ENCODE measurements around the gene CCDC18. TPM values are rescaled to one million over a fixed set of nuclear protein-coding genes. Genes with fewer than 3 reads are reported as not detected.
"Not testable (repeated sequence)": the region's sequence is repeated elsewhere in the genome, so short reads cannot be mapped to it uniquely, and the experiment has no call there.

CCDC18 gene
- total and polyA plus RNA-seq, 7 experiments from 2014 or later = 3.4 to 13.7 (median 8.5) TPM

GRCh38 chr1:93237021-93237420 is 56.5 kb downstream of the CCDC18 start:
- DNase-seq (no peak), ATAC-seq (no peak)
- H3K27me3 ChIP-seq (ENCODE audit: control insufficient read depth in 2 of 2, insufficient read depth in 2 of 2, low read length in 2 of 2) = no peaks in the 10 kb centered on the region
- H3K9me3 ChIP-seq (ENCODE audit: control insufficient read depth in 2 of 3, low read length in 3 of 3) = peaks cover 0 to 2% (median 0%) of the 10 kb centered on the region in 3 experiments
- no peak overlapping the region for H3K27ac ChIP-seq (ENCODE audit: low read depth, low read length)
- H3K36me3 ChIP-seq (ENCODE audit: control insufficient read depth in 2 of 3, insufficient read depth in 3 of 3, low read length in 3 of 3) = peaks cover 0 to 11% (median 0%) of the 10 kb centered on the region in 3 experiments
- H3K4me3 ChIP-seq (ENCODE audit: low read length) = no peak overlapping the region
- H3K36me3 Mint-ChIP-seq = peaks cover 17 to 72% (median 60%) of the 10 kb centered on the region in 5 donors
- intact Hi-C loops (cut with micrococcal nuclease) = no loop called here
- no peak overlapping the region for H3K4me3 Mint-ChIP-seq
- H3K27ac Mint-ChIP-seq = no peak overlapping the region
- ChIA-PET CTCF (interaction anchor here (0.7 kb wide), 1 partner anchor 65 kb away, joined by 3 read pairs; no protein-coding TSS in a partner anchor), POLR2A (no interaction called here)
- peaks cover 0 to 11% (median 4%) of the 10 kb centered on the region in 11 donors for H3K9me3 Mint-ChIP-seq
- no peaks in the 10 kb centered on the region for H3K4me1 Mint-ChIP-seq
- no peaks in the 10 kb centered on the region for H3K4me1 ChIP-seq (ENCODE audit: control insufficient read depth in 2 of 2, insufficient read depth in 2 of 2, low read length in 2 of 2)
- H3K27me3 Mint-ChIP-seq = no peaks in the 10 kb centered on the region

GRCh38 chr1:93238425-93238824 is 57.9 kb downstream of the CCDC18 start:
- no peaks in the 10 kb centered on the region for H3K4me1 ChIP-seq (ENCODE audit: control insufficient read depth in 2 of 2, insufficient read depth in 2 of 2, low read length in 2 of 2)
- ChIA-PET CTCF (no interaction called here), POLR2A (no interaction called here)
- H3K27ac Mint-ChIP-seq = no peak overlapping the region
- no peaks in the 10 kb centered on the region for H3K4me1 Mint-ChIP-seq
- H3K4me3 Mint-ChIP-seq = no peak overlapping the region
- ATAC-seq = no peak
- H3K9me3 Mint-ChIP-seq = peaks cover 0 to 22% (median 13%) of the 10 kb centered on the region in 11 donors
- H3K4me3 ChIP-seq (ENCODE audit: low read length) = no peak overlapping the region
- no peaks in the 10 kb centered on the region for H3K27me3 ChIP-seq (ENCODE audit: control insufficient read depth in 2 of 2, insufficient read depth in 2 of 2, low read length in 2 of 2)
- H3K27me3 Mint-ChIP-seq = no peaks in the 10 kb centered on the region
- peaks cover 0 to 21% (median 0%) of the 10 kb centered on the region in 3 experiments for H3K36me3 ChIP-seq (ENCODE audit: control insufficient read depth in 2 of 3, insufficient read depth in 3 of 3, low read length in 3 of 3)
- DNase-seq = no peak
- H3K9me3 ChIP-seq (ENCODE audit: control insufficient read depth in 2 of 3, low read length in 3 of 3) = peaks cover 0 to 12% (median 0%) of the 10 kb centered on the region in 3 experiments
- H3K36me3 Mint-ChIP-seq = peaks cover 30 to 77% (median 62%) of the 10 kb centered on the region in 5 donors
- intact Hi-C loops (cut with micrococcal nuclease) = no loop called here
- no peak overlapping the region for H3K27ac ChIP-seq (ENCODE audit: low read depth, low read length)

GRCh38 chr1:93239863-93240262 is 59.3 kb downstream of the CCDC18 start:
- peaks cover 0 to 32% (median 23%) of the 10 kb centered on the region in 11 donors for H3K9me3 Mint-ChIP-seq

GRCh38 chr1:93243233-93243632 is 62.7 kb downstream of the CCDC18 start:
- DNase-seq; intact Hi-C loops (cut with micrococcal nuclease); CTCF ChIA-PET; H3K4me3 ChIP-seq (ENCODE audit: low read length); H3K4me1 ChIP-seq (ENCODE audit: control insufficient read depth in 2 of 2, insufficient read depth in 2 of 2, low read length in 2 of 2); H3K27ac ChIP-seq (ENCODE audit: low read depth, low read length); H3K27me3 ChIP-seq (ENCODE audit: control insufficient read depth in 2 of 2, insufficient read depth in 2 of 2, low read length in 2 of 2); ATAC-seq; H3K4me3 Mint-ChIP-seq; H3K4me1 Mint-ChIP-seq; H3K27ac Mint-ChIP-seq; H3K27me3 Mint-ChIP-seq: not testable (repeated sequence)
- Mint-ChIP-seq H3K36me3 (peaks cover 28 to 73% (median 59%) of the 10 kb centered on the region in 5 donors), H3K9me3 (peaks cover 0 to 32% (median 23%) of the 10 kb centered on the region in 11 donors)
- peaks cover 0 to 26% (median 0%) of the 10 kb centered on the region in 3 experiments for H3K36me3 ChIP-seq (ENCODE audit: control insufficient read depth in 2 of 3, insufficient read depth in 3 of 3, low read length in 3 of 3)
- peaks cover 0 to 12% (median 0%) of the 10 kb centered on the region in 3 experiments for H3K9me3 ChIP-seq (ENCODE audit: control insufficient read depth in 2 of 3, low read length in 3 of 3)
- POLR2A ChIA-PET = interaction anchor here (0.6 kb wide), 1 partner anchor 86 kb away, joined by 4 read pairs; no protein-coding TSS in a partner anchor

More at GRCh38 chr1:93239863-93240262, 59.3 kb downstream of the CCDC18 start:
- H3K4me3 Mint-ChIP-seq = no peak overlapping the region
- peaks cover 38 to 78% (median 66%) of the 10 kb centered on the region in 5 donors for H3K36me3 Mint-ChIP-seq
- DNase-seq (no peak), ATAC-seq (no peak)
- H3K4me1 Mint-ChIP-seq = no peaks in the 10 kb centered on the region
- H3K27me3 ChIP-seq (ENCODE audit: control insufficient read depth in 2 of 2, insufficient read depth in 2 of 2, low read length in 2 of 2) = no peaks in the 10 kb centered on the region
- H3K27me3 Mint-ChIP-seq = no peaks in the 10 kb centered on the region
- H3K9me3 ChIP-seq (ENCODE audit: control insufficient read depth in 2 of 3, low read length in 3 of 3) = peaks cover 0 to 12% (median 0%) of the 10 kb centered on the region in 3 experiments
- no peak overlapping the region for H3K27ac Mint-ChIP-seq
- H3K27ac ChIP-seq (ENCODE audit: low read depth, low read length) = no peak overlapping the region
- intact Hi-C loops (cut with micrococcal nuclease) = no loop called here
- no peak overlapping the region for H3K4me3 ChIP-seq (ENCODE audit: low read length)
- peaks cover 0 to 26% (median 0%) of the 10 kb centered on the region in 3 experiments for H3K36me3 ChIP-seq (ENCODE audit: control insufficient read depth in 2 of 3, insufficient read depth in 3 of 3, low read length in 3 of 3)
- ChIA-PET CTCF (no interaction called here), POLR2A (no interaction called here)
- H3K4me1 ChIP-seq (ENCODE audit: control insufficient read depth in 2 of 2, insufficient read depth in 2 of 2, low read length in 2 of 2) = no peaks in the 10 kb centered on the region

GRCh38 chr1:93244298-93245069 is 64.0 kb downstream of the CCDC18 start:
- H3K4me1 ChIP-seq (ENCODE audit: control insufficient read depth in 2 of 2, insufficient read depth in 2 of 2, low read length in 2 of 2) = no peaks in the 10 kb centered on the region
- no peaks in the 10 kb centered on the region for H3K27me3 ChIP-seq (ENCODE audit: control insufficient read depth in 2 of 2, insufficient read depth in 2 of 2, low read length in 2 of 2)
- no peak overlapping the region for H3K4me3 ChIP-seq (ENCODE audit: low read length)
- intact Hi-C loops (cut with micrococcal nuclease) = no loop called here
- no peak overlapping the region for H3K27ac ChIP-seq (ENCODE audit: low read depth, low read length)
- DNase-seq (no peak), ATAC-seq (no peak)
- Mint-ChIP-seq H3K27me3 (no peaks in the 10 kb centered on the region), H3K27ac (no peak overlapping the region), H3K36me3 (peaks cover 28 to 77% (median 64%) of the 10 kb centered on the region in 5 donors), H3K4me3 (no peak overlapping the region), H3K4me1 (no peaks in the 10 kb centered on the region), H3K9me3 (peaks cover 7 to 32% (median 23%) of the 10 kb centered on the region in 11 donors)
- POLR2A ChIA-PET = no interaction called here
- H3K36me3 ChIP-seq (ENCODE audit: control insufficient read depth in 2 of 3, insufficient read depth in 3 of 3, low read length in 3 of 3) = peaks cover 0 to 26% (median 0%) of the 10 kb centered on the region in 3 experiments
- peaks cover 0 to 12% (median 0%) of the 10 kb centered on the region in 3 experiments for H3K9me3 ChIP-seq (ENCODE audit: control insufficient read depth in 2 of 3, low read length in 3 of 3)
- CTCF ChIA-PET = no interaction called here

- H3K4me1 Mint-ChIP-seq = peaks cover 0 to 3% (median 0%) of the 10 kb centered on the region in 7 donors
- H3K4me3 ChIP-seq (ENCODE audit: low read length) = no peak overlapping the region
- no peak overlapping the region for H3K27ac Mint-ChIP-seq
- intact Hi-C loops (cut with micrococcal nuclease) = no loop called here
- ChIA-PET CTCF (no interaction called here), POLR2A (no interaction called here)
- ATAC-seq = no peak
- H3K36me3 ChIP-seq (ENCODE audit: control insufficient read depth in 2 of 3, insufficient read depth in 3 of 3, low read length in 3 of 3) = peaks cover 0 to 4% (median 0%) of the 10 kb centered on the region in 3 experiments
- H3K9me3 Mint-ChIP-seq = peaks cover 3 to 24% (median 11%) of the 10 kb centered on the region in 11 donors
- H3K9me3 ChIP-seq (ENCODE audit: control insufficient read depth in 2 of 3, low read length in 3 of 3) = peaks cover 0 to 11% (median 3%) of the 10 kb centered on the region in 3 experiments
- peaks cover 9 to 65% (median 56%) of the 10 kb centered on the region in 5 donors for H3K36me3 Mint-ChIP-seq
- DNase-seq = no peak
- H3K27me3 ChIP-seq (ENCODE audit: control insufficient read depth in 2 of 2, insufficient read depth in 2 of 2, low read length in 2 of 2) = no peaks in the 10 kb centered on the region
- no peak overlapping the region for H3K4me3 Mint-ChIP-seq
- H3K27me3 Mint-ChIP-seq = no peaks in the 10 kb centered on the region
- no peak overlapping the region for H3K27ac ChIP-seq (ENCODE audit: low read depth, low read length)
- no peaks in the 10 kb centered on the region for H3K4me1 ChIP-seq (ENCODE audit: control insufficient read depth in 2 of 2, insufficient read depth in 2 of 2, low read length in 2 of 2)
These were observed 71.4 kb downstream of the CCDC18 start for GRCh38 chr1:93251966-93252365.
